Measurements from ENCODE around the gene TNK1. TPM values are rescaled to one million over a fixed set of nuclear protein-coding genes. Genes with fewer than 3 reads are reported as not detected.

The TNK1 gene
- total and polyA plus RNA-seq, 2 donors (not counting 1 experiment from before 2014, with no cell fraction given), result 11.7 to 23.7 TPM

DNA sequence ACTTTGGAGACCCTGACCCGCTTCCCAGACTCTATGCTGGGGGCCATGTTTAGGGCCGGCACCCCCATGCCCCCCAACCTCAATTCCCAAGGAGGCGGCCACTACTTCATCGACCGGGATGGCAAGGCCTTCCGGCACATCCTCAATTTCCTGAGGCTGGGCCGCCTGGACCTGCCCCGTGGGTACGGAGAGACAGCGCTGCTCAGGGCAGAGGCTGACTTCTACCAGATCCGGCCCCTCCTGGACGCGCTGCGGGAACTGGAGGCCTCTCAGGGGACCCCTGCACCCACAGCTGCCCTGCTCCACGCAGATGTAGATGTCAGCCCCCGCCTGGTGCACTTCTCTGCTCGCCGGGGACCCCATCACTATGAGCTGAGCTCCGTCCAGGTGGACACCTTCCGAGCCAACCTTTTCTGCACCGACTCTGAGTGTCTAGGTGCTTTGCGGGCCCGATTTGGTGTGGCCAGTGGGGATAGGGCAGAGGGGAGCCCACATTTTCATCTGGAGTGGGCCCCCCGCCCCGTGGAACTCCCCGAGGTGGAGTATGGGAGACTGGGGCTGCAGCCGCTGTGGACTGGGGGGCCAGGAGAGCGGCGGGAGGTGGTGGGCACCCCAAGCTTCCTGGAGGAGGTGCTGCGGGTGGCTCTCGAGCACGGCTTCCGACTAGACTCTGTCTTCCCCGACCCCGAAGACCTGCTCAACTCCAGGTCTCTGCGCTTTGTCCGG, 27.8 kb upstream of the TNK1 start:
- peak overlapping the region; percentile 97 for H3K4me2 ChIP-seq (replicated peaks; ENCODE audit: low read depth, low read length, poor library complexity, severe bottlenecking)
- Mint-ChIP-seq H3K4me3 (peak overlapping the region; percentile 94), H3K27me3 (no peaks in the 10 kb centered on the region), H3K27ac (peak overlapping the region; percentile 91), H3K9me3 (ENCODE audit: insufficient read depth) (no peaks in the 10 kb centered on the region), H3K4me1 (peaks cover 38% of the 10 kb centered on the region)
- intact Hi-C loops (cut with micrococcal nuclease), result loop anchor here (1.0 to 2.0 kb wide), 3 partner anchors 24 to 51 kb away; partner anchors contain the start of genes GPS2, NEURL4 and TMEM256
- ChIA-PET CTCF (interaction anchor here (0.8 to 5.9 kb wide), 12 partner anchors 8 to 335 kb away, joined by 3 to 43 read pairs (median 13); partner anchors contain the start of genes ACAP1, NEURL4, SENP3 and SLC2A4), POLR2A (interaction anchor here (1.1 kb wide), 1 partner anchor 110 kb away, joined by 3 read pairs; the partner anchor contains the start of gene GABARAP)
- H3K4me3 ChIP-seq (ENCODE audit: control extremely low read depth in 1 of 5, extremely low read depth in 1 of 5, insufficient read depth in 1 of 5, low read depth in 2 of 5, low read length in 4 of 5), result peak overlapping the region in 1 of 5 experiments; percentile 77
- no peak for ATAC-seq (ENCODE audit: low read depth)
- peaks cover 13% of the 10 kb centered on the region for H4K20me1 ChIP-seq (ENCODE audit: control insufficient read depth, insufficient read depth, low read length, poor library complexity, severe bottlenecking)
- H3K9ac ChIP-seq (ENCODE audit: low read length), result peak overlapping the region; percentile 86
- H3K27me3 ChIP-seq (replicated peaks in 1 of 4; ENCODE audit: control extremely low read depth in 1 of 4, control insufficient read depth in 3 of 4, insufficient read depth in 4 of 4, low read length in 3 of 4), result no peaks in the 10 kb centered on the region
- DNase-seq, result peak; percentile 29
- TF ChIP-seq, protein P1, sequence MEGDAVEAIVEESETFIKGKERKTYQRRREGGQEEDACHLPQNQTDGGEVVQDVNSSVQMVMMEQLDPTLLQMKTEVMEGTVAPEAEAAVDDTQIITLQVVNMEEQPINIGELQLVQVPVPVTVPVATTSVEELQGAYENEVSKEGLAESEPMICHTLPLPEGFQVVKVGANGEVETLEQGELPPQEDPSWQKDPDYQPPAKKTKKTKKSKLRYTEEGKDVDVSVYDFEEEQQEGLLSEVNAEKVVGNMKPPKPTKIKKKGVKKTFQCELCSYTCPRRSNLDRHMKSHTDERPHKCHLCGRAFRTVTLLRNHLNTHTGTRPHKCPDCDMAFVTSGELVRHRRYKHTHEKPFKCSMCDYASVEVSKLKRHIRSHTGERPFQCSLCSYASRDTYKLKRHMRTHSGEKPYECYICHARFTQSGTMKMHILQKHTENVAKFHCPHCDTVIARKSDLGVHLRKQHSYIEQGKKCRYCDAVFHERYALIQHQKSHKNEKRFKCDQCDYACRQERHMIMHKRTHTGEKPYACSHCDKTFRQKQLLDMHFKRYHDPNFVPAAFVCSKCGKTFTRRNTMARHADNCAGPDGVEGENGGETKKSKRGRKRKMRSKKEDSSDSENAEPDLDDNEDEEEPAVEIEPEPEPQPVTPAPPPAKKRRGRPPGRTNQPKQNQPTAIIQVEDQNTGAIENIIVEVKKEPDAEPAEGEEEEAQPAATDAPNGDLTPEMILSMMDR (IDR thresholded peaks at IDR 0.05), result no peak
- no peak for TF ChIP-seq EZH2 (IDR thresholded peaks at IDR 0.05; ENCODE audit: borderline replicate concordance, insufficient read depth, low read depth, low read length, poor library complexity, severe bottlenecking)
- no peak overlapping the region for H2AFZ ChIP-seq (ENCODE audit: insufficient read depth, low read depth, low read length, poor library complexity, severe bottlenecking)
- 96% methylated on average over 33 of the region's 37 CpGs for whole genome bisulfite sequencing (ENCODE audit: insufficient coverage)
- peaks cover 14 to 41% of the 10 kb centered on the region in 2 donors for H3K4me1 ChIP-seq (ENCODE audit: control insufficient read depth in 2 of 2, insufficient read depth in 2 of 2, low read length in 2 of 2)
- peaks cover 2 to 11% of the 10 kb centered on the region in 2 experiments for H3K36me3 ChIP-seq (replicated peaks in 1 of 2; ENCODE audit: control extremely low read depth in 1 of 2, control insufficient read depth in 1 of 2, extremely low read depth in 1 of 2, insufficient read depth in 2 of 2, low read length in 1 of 2)
- H3K79me2 ChIP-seq (ENCODE audit: control insufficient read depth, insufficient read depth, low read length), result peaks cover 14% of the 10 kb centered on the region
- no peaks in the 10 kb centered on the region for H3K9me3 ChIP-seq (ENCODE audit: control extremely low read depth in 1 of 3, control insufficient read depth in 2 of 3, insufficient read depth in 1 of 3, low read length in 2 of 3)
- peak overlapping the region in 1 of 2 donors; percentile 90 for H3K27ac ChIP-seq (ENCODE audit: low read length in 2 of 2)

Measured in B cell (primary cell).